GM19397 (cell line): ENCODE data around the gene POP5.
A peak's percentile ranks its signal among the peaks of the same experiment; 100 is the strongest.
"Not testable (repeated sequence)": the region's sequence is repeated elsewhere in the genome, so short reads cannot be mapped to it uniquely, and the experiment has no call there.

Experiments
- ATAC-seq: cut with Tn5 transposase; IDR thresholded peaks from one replicate; pipeline ENCODE4 v1.9.1; 2021; ENCODE audit warnings: mild to moderate bottlenecking, moderate library complexity; ENCODE audit not compliant: unreplicated experiment

Gene POP5

DNA sequence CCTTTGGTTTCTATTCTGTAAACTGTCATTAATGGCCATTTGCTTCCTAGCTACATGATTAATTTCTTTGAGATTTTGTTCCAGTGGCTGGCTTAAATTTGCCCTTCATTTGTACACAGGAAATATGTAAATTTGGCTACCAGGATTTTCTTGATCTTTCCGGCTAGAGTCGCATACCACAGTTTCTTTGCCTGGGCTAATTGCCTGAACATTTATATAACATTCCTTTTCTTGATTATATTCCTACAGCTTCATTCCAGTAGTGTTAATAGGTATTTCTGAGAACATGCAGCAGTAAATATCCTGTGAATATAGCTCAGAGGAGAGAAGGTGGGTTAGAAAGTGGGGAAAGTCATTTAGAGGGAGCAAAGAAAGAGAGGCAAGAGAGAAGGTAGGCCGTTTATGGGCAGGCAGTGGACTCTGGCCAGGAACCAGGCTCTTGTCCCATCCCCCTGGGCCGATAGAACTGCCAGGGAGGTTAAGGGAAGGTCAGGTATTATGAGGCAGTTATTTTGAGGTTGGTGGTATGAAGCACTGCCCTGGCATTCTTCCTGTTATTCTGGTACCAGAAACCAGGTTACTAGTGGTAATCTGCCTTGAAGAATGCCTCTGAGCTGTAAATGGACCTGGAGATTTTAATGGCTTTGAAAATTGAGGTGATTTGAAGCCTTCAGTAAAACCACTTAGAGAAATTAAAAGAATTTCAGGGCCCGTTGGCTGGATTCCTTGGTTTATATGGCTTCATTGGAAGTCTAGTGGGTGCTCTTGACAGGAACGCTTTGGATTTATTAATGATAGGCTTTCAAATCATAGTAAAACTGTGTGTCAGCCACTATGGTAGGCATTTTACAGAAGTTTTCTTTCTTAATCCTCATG lies 42.7 kb downstream of the POP5 start:
- ATAC-seq, result no peak

GRCh38 chr12:120537856-120538220 lies 43.4 kb downstream of the POP5 start:
- no peak for ATAC-seq

DNA sequence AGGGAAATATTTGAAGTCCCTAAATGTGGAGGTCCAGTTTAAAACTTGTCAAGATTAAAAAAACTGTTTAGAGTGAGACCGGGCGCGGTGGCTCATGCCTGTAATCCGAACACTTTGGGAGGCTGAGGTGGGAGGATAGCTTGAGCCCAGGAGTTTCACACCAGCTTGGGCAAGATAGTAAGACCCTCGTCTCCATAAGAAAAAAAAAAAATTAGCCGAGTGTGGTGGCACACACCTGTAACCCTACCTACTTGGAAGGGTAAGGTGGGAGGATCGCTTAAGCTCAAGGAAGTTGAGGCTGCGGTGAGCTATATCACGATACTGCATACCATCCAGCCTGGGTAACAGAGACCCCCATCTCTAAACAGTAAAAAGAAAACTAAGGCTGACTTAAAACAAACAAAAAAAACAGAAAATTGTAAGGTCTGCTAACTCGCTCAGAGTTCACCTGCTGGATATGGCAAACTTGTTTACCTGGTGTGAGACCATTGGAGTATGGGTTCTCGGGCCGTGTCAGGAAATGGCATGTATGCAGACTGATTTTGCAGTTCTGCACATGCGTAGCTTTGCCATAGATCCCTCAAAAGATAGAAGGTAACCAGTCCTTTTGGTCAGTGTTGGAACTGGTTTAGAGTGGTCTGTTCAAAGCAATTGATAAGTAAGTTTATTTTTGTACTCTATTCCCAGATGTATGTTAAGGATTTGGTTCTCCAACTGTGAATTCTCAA lies 45.0 kb downstream of the POP5 start:
- ATAC-seq, result no peak

- peak; percentile 46 for ATAC-seq
Measured at GRCh38 chr12:120534703-120535655, 46.2 kb downstream of the POP5 start.

DNA sequence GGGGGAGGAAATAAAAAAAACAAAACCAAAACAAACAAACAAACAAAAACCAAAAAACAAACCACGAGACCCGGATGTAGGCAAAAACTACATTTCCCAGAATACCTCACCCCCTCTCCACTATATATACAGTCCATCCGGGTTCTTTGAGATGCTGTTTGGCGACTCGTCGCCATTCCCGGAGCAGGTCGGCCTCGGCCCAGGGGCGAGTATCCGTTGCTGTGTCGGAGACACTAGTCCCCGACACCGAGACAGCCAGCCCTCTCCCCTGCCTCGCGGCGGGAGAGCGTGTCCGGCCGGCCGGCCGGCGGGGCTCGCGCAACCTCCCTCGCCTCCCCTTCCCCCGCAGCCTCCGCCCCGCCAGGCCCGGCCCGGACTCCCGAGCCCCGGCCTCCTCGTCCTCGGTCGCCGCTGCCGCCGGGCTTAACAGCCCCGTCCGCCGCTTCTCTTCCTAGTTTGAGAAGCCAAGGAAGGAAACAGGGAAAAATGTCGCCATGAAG lies 46.9 kb downstream of the POP5 start, which contains the start of gene RNF10:
RNF10 (plus strand) TSS at position 154 of the 500 bp plus-strand sequence. CDS start 456 bp downstream, outside the sequence.
- peak; percentile 66 for ATAC-seq

- no peak for ATAC-seq
Measured at GRCh38 chr12:120532701-120533238, 48.4 kb downstream of the POP5 start.

DNA sequence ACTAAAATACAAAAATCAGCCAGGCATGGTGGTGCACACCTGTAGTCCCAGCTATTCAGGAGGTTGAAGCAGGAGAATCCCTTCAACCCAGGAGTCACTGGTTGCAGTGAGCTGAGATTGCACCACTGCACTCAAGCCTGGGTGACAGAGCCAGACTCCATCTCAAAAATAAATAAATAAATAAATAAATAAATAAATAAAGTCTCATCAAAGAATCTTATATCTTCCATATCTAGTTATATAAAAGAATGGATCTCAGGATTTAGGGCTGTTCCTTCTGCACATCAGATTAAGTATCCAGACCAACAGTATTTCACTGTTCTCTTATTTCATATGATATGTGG lies 50.8 kb downstream of the POP5 start:
- not testable (repeated sequence) for ATAC-seq

DNA sequence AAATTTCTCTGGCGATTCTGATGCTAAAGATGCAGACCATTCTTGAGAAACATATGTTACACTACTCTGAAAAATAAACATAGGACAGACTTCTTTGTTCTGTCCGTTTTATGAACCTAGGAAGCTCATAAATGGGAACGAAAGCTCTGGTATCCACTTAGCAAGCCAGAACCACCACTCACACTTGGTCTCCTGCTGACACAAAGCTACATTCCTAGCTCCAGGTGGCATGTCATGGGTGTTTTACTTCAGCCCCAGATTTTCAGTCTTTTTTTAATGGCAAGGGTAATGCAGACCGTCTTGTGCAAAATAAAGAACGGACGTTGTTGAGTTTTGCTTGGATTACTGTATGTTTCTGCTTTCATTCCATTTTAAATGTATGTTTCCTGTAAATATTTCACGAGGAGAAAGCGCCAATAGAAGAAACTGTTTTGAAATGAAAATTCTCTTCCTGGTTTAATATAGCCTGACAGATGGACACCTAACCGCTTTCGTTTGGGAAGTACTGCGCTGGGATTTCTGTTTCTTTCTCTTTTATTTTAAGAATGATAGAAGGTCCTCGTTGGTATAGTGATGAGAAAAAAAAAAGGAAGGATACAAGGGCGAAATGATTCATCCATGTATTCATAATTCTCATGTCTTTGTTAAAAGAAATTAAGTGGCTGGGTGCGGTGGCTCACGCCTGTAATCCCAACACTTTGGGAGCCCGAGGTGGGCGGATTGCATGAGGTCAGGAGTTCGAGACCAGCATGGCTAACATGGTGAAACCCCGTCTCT lies 51.4 kb downstream of the POP5 start:
- ATAC-seq, result no peak

DNA sequence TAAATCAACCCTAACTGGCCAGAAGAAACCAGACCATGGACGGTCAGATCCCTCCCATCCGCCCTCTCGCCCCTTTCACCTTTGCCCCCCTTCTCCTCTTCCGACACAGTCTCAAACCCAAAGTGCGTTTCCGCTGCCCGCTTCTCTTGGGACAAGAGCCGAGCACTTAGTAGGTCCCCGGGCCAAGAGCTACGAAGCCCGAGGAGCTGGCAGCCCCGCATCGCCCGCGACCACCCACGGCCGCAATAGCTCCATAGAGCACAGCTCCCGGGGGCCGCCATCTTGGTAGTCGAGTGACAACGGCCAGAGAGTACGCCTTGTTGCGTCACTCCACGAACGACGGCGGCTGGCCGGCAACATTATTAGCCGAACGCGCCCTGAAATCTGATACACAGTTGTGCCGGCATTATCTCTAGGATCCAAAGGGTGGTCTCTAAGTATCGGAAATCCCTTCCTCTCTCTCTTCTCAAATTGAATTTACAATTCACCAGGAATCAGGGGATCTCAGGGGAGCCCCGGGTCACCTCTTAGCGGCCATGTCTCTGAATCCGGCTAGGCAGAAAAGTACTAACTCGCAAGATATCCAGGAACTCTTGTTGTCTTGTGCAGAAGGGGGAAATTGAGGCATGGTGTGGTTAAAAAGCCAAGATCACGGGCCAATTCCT lies 52.2 kb downstream of the POP5 start, which contains the start of gene COQ5:
COQ5 (minus strand) TSS at position 298 of the 665 bp plus-strand sequence; CDS start at position 281, 17 bp downstream.
- peak; percentile 81 for ATAC-seq
